A673 (cell line): ENCODE measurements around the gene PRR7.

Source experiments
- CTCF ChIP-seq: fragments of 300-800, 200-600 bp; sonication (generic); conservative IDR thresholded peaks from 2 replicates; pipeline ENCODE4 v1.5.1; 2017; ENCODE audit warnings: low read depth, mild to moderate bottlenecking, antibody characterized with exemption, low read length, moderate library complexity, mixed read lengths
- EZH2 ChIP-seq: fragments of 200-600 bp; sonication (generic); IDR thresholded peaks from 2 replicates; pipeline ENCODE4 v1.6.1; 2017; ENCODE audit warnings: borderline replicate concordance, low read depth, mild to moderate bottlenecking, mixed read lengths, antibody characterized with exemption, low read length; ENCODE audit not compliant: poor library complexity, severe bottlenecking

GRCh38 chr5:177405312-177405711 is 41.3 kb upstream of the PRR7 start:
- TF ChIP-seq CTCF: no peak
- no peak for TF ChIP-seq EZH2
